Endodermal cell (in vitro differentiated cells): ENCODE measurements around the gene FANK1. TPM values are rescaled to one million over a fixed set of nuclear protein-coding genes. Genes with fewer than 3 reads are reported as not detected.

Experiments
- DNase-seq: peaks from one replicate; pipeline ENCODE4 v3.0.0-alpha.2; 2017
- H3K27ac ChIP-seq: 2 replicates; pipeline ENCODE4 v1.5.1; 2013; ENCODE audit warnings: mild to moderate bottlenecking, low read depth, low read length, moderate library complexity
- H3K27me3 ChIP-seq: 2 replicates; pipeline ENCODE4 v1.6.1; 2013; ENCODE audit warnings: mild to moderate bottlenecking, low read length, moderate library complexity; ENCODE audit not compliant: insufficient read depth, control insufficient read depth, poor library complexity, severe bottlenecking
- H3K36me3 ChIP-seq: 2 replicates; pipeline ENCODE4 v1.7.0; 2013; ENCODE audit warnings: mild to moderate bottlenecking, low read length, moderate library complexity; ENCODE audit not compliant: control insufficient read depth, insufficient read depth
- H3K4me1 ChIP-seq: one replicate; pipeline ENCODE4 v1.7.0; 2013; ENCODE audit warnings: low read length; ENCODE audit not compliant: control insufficient read depth, insufficient read depth
- H3K4me3 ChIP-seq: 2 replicates; pipeline ENCODE4 v1.5.1; 2013; ENCODE audit warnings: mild to moderate bottlenecking, low read length, moderate library complexity
- H3K9ac ChIP-seq: 2 replicates; pipeline ENCODE4 v1.6.1; 2013; ENCODE audit warnings: mild to moderate bottlenecking, low read length, moderate library complexity; ENCODE audit not compliant: poor library complexity, severe bottlenecking; ENCODE audit errors: extremely low read depth
- H3K9me3 ChIP-seq: 2 replicates; pipeline ENCODE4 v1.6.1; 2013; ENCODE audit warnings: mild to moderate bottlenecking, low read length, moderate library complexity; ENCODE audit not compliant: control insufficient read depth
- H3K27ac Mint-ChIP-seq: 2 replicates; pipeline ENCODE4 v1.8.0; 2020; ENCODE audit warnings: mixed read lengths
- H3K27me3 Mint-ChIP-seq: 2 replicates; pipeline ENCODE4 v1.8.0; 2021; ENCODE audit warnings: mild to moderate bottlenecking, mixed read lengths; ENCODE audit not compliant: insufficient read depth
- H3K36me3 Mint-ChIP-seq: 2 replicates; pipeline ENCODE4 v1.8.0; 2020; ENCODE audit warnings: low read depth, mixed read lengths
- H3K4me1 Mint-ChIP-seq: 2 replicates; pipeline ENCODE4 v1.8.0; 2020; ENCODE audit warnings: mixed read lengths
- H3K4me3 Mint-ChIP-seq: 2 replicates; pipeline ENCODE4 v1.8.0; 2020; ENCODE audit warnings: mild to moderate bottlenecking, moderate library complexity, mixed read lengths
- H3K9me3 Mint-ChIP-seq: 2 replicates; pipeline ENCODE4 v1.8.0; 2020; ENCODE audit warnings: mild to moderate bottlenecking, mixed read lengths
- CTCF ChIP-seq: fragments of 200-600 bp; sonication (generic); conservative IDR thresholded peaks from 2 replicates; pipeline ENCODE4 v1.5.0; 2021; ENCODE audit warnings: antibody characterized with exemption, mild to moderate bottlenecking
- WGBS, 2 experiments: methylation state at CpG; one replicate each; pipeline versions ENCODE4 v1.1.5 to v1.1.7; 2013; ENCODE audit warnings: missing lambda C conversion rate in 2 of 2, mixed read lengths in 1 of 2; ENCODE audit not compliant: insufficient coverage in 1 of 2, insufficient read length in 1 of 2; 5-methylcytosine and 5-hydroxymethylcytosine counted together
- total RNA-seq, 2 donors: library from RNA; stranded (reverse); fragmentation: NEBNext Ultra II Directional in 1 of 2; extraction: Animal tissue kit (Norgen Biotek cat#: 25700) in 1 of 2; gene quantifications; 2 replicates in 1 of 2; 3 replicates in 1 of 2; pipeline ENCODE4 v1.2.1, GENCODE V29; 2021

FANK1 gene
- total RNA-seq, 2 donors from 2014 or later = 7.7 to 10.0 TPM

- Mint-ChIP-seq H3K27ac (no peak overlapping the region), H3K4me1 (no peaks in the 10 kb centered on the region), H3K27me3 (peaks cover 4% of the 10 kb centered on the region), H3K36me3 (no peaks in the 10 kb centered on the region), H3K4me3 (no peak overlapping the region), H3K9me3 (peaks cover 35% of the 10 kb centered on the region)
- no peak for TF ChIP-seq CTCF
- Histone ChIP-seq H3K27ac (no peak overlapping the region), H3K9me3 (peaks cover 37% of the 10 kb centered on the region), H3K36me3 (no peaks in the 10 kb centered on the region), H3K9ac (no peak overlapping the region), H3K27me3 (no peaks in the 10 kb centered on the region), H3K4me1 (no peaks in the 10 kb centered on the region), H3K4me3 (no peak overlapping the region)
- DNase-seq = no peak
- WGBS, 2 experiments = 80 to 85% methylated on average over 1 to 3 of the region's 3 CpGs
These were observed 133.6 kb downstream of the FANK1 start for GRCh38 chr10:126029999-126030398.

DNA sequence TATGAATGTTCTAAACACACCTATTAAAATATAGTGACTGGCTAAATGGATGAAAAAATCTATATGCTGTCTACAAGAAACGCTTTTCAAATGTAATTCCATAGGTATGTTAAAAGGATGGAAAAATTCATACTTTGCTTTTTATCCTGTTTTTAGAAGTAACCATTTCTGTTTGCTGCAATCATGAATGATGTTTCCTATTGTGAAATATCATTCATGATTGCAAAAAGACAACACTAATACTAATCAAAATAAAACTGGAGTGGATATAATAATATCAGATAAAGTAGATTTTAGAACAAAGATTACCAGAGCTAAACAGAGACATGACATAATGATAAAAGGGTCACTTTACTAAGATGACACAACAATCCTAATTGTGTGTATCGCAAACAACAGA is 138.2 kb downstream of the FANK1 start:
- H3K4me1 Mint-ChIP-seq = no peaks in the 10 kb centered on the region

DNA sequence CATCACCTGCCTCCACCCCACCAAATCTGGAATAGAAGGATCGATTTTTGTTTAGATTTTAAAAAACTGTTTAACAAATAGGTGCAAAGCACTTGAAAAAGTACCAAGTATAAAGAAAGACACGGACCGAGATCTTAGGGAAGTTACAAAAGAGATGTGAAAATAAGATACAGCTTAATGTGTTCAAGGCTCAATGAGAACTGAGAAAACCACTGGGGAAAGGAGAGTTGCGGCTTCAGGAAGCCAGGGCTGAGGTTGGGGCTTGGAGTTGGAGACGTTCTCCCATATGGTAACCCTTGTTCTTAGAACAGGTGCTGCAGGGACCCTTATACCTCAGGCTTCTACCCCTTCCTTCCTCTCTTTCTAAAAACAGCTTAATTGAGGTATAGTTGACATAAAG is 140.2 kb downstream of the FANK1 start:
- H3K36me3 Mint-ChIP-seq = no peaks in the 10 kb centered on the region
- no peaks in the 10 kb centered on the region for H3K36me3 ChIP-seq
- no peak overlapping the region for H3K27ac ChIP-seq
- peaks cover 5% of the 10 kb centered on the region for H3K4me1 Mint-ChIP-seq
- no peaks in the 10 kb centered on the region for H3K27me3 ChIP-seq
- H3K4me3 Mint-ChIP-seq = no peak overlapping the region
- DNase-seq = no peak
- no peaks in the 10 kb centered on the region for H3K27me3 Mint-ChIP-seq
- H3K9me3 ChIP-seq = peaks cover 14% of the 10 kb centered on the region
- H3K9me3 Mint-ChIP-seq = peaks cover 8% of the 10 kb centered on the region
- WGBS, 2 experiments = 95 to 97% methylated on average over 3 to 5 of the region's 5 CpGs
- no peak for TF ChIP-seq CTCF
- H3K4me1 ChIP-seq = no peaks in the 10 kb centered on the region
- H3K4me3 ChIP-seq = no peak overlapping the region
- H3K27ac Mint-ChIP-seq = no peak overlapping the region
- no peak overlapping the region for H3K9ac ChIP-seq

More for the DNA sequence above, 138.2 kb downstream of the FANK1 start:
- 90% methylated on average over 2 of the region's 2 CpGs for WGBS, 2 experiments
- no peak overlapping the region for H3K4me3 Mint-ChIP-seq
- no peaks in the 10 kb centered on the region for H3K4me1 ChIP-seq
- no peaks in the 10 kb centered on the region for H3K36me3 Mint-ChIP-seq
- no peak for DNase-seq
- no peak overlapping the region for H3K4me3 ChIP-seq
- no peak for TF ChIP-seq CTCF
- peaks cover 9% of the 10 kb centered on the region for H3K9me3 Mint-ChIP-seq
- H3K27ac ChIP-seq = no peak overlapping the region
- no peaks in the 10 kb centered on the region for H3K27me3 ChIP-seq
- H3K9me3 ChIP-seq = peaks cover 14% of the 10 kb centered on the region
- no peak overlapping the region for H3K27ac Mint-ChIP-seq
- H3K36me3 ChIP-seq = no peaks in the 10 kb centered on the region
- no peak overlapping the region for H3K9ac ChIP-seq
- no peaks in the 10 kb centered on the region for H3K27me3 Mint-ChIP-seq
